Body of pancreas (tissue), 4 donors: ENCODE results near the gene DAB1.

Experiments used
- POLR2A ChIP-seq, 3 donors: fragments of 450-650 bp; IDR thresholded peaks; one replicate each; pipeline ENCODE4 v1.6.1; 2016; ENCODE audit warnings: antibody characterized with exemption in 3 of 3, mild to moderate bottlenecking in 2 of 3
- TF ChIP-seq, protein P1 (sequence below), 7 experiments: fragments of 450-650 bp in 4 of 7; fragments of 200-600 bp in 3 of 7; sonication (generic) in 3 of 7; IDR thresholded peaks; one replicate each; pipeline ENCODE4 v1.5.1; 2016 to 2019; ENCODE audit warnings: antibody characterized with exemption in 7 of 7

DNA sequence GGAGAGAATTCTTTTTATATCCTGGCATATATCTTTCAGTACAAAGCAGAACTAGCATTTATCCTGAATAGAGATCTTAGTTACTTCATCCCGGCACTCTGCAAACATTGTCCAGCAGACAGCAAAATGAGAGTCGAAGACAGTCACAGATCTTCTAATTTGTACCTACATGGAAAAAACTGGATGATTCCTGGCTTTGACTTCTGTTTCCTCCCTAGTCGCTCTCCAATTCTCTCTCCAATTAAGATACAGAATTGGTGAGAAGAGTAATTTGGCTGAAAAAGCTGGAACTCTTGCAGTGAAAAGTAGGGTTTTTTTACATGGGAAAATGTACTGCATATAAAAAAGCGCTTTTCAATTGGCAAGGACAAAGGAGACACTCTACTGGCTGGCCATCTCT is 307.0 kb downstream of the DAB1 start:
- TF ChIP-seq, protein P1, sequence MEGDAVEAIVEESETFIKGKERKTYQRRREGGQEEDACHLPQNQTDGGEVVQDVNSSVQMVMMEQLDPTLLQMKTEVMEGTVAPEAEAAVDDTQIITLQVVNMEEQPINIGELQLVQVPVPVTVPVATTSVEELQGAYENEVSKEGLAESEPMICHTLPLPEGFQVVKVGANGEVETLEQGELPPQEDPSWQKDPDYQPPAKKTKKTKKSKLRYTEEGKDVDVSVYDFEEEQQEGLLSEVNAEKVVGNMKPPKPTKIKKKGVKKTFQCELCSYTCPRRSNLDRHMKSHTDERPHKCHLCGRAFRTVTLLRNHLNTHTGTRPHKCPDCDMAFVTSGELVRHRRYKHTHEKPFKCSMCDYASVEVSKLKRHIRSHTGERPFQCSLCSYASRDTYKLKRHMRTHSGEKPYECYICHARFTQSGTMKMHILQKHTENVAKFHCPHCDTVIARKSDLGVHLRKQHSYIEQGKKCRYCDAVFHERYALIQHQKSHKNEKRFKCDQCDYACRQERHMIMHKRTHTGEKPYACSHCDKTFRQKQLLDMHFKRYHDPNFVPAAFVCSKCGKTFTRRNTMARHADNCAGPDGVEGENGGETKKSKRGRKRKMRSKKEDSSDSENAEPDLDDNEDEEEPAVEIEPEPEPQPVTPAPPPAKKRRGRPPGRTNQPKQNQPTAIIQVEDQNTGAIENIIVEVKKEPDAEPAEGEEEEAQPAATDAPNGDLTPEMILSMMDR (IDR thresholded peaks at IDR 0.05): no peak
- no peak for TF ChIP-seq POLR2A (IDR thresholded peaks at IDR 0.05)
